Breast epithelium (tissue), 4 donors: ENCODE results near the gene TMEM179B. TPM values are rescaled to one million over a fixed set of nuclear protein-coding genes. Genes with fewer than 3 reads are reported as not detected.
"Not testable (repeated sequence)": the region's sequence is repeated elsewhere in the genome, so short reads cannot be mapped to it uniquely, and the experiment has no call there.

ENCODE experiments used
- DNase-seq, 2 donors: peaks; one replicate each; pipeline ENCODE4 v3.0.0-alpha.2; 2019; ENCODE audit warnings: low spot score in 2 of 2
- H3K27ac ChIP-seq, 2 donors: fragments of 200-600 bp; sonication (generic) in 1 of 2; one replicate each; pipeline ENCODE4 v1.5.1; 2016 to 2019; ENCODE audit warnings: mild to moderate bottlenecking in 1 of 2
- H3K27me3 ChIP-seq, 2 donors: fragments of 200-600 bp; sonication (generic) in 1 of 2; one replicate each; pipeline versions ENCODE4 v1.5.1 to v1.6.0; 2017 to 2019; ENCODE audit warnings: control low read depth in 1 of 2, mild to moderate bottlenecking in 1 of 2
- H3K36me3 ChIP-seq: fragments of 200-600 bp; one replicate; pipeline ENCODE4 v1.5.1; 2019
- H3K4me1 ChIP-seq, 2 donors: fragments of 200-600 bp; sonication (generic); one replicate each; pipeline ENCODE4 v1.5.1; 2016 to 2019; ENCODE audit warnings: control low read depth in 1 of 2
- H3K4me3 ChIP-seq, 3 donors: fragments of 200-600 bp; sonication (generic); 1 replicate in 2 of 3; 2 replicates in 1 of 3; pipeline ENCODE4 v1.5.1; 2016 to 2019; ENCODE audit warnings: mild to moderate bottlenecking in 3 of 3, moderate library complexity in 2 of 3
- H3K9me3 ChIP-seq, 2 donors: fragments of 200-600 bp; sonication (generic) in 1 of 2; one replicate each; pipeline ENCODE4 v1.5.1; 2016 to 2019; ENCODE audit warnings: control low read depth in 1 of 2
- CTCF ChIP-seq, 3 donors: fragments of 450-650 bp; IDR thresholded peaks; one replicate each; pipeline ENCODE4 v1.5.1; 2016 to 2017; ENCODE audit warnings: antibody characterized with exemption in 3 of 3, mild to moderate bottlenecking in 3 of 3, moderate library complexity in 3 of 3
- POLR2A ChIP-seq: fragments of 450-650 bp; IDR thresholded peaks from one replicate; pipeline ENCODE4 v1.6.1; 2016; ENCODE audit warnings: antibody characterized with exemption, mild to moderate bottlenecking, moderate library complexity
- POLR2AphosphoS5 ChIP-seq, 3 donors: sonication (generic); formaldehyde crosslinking; IDR thresholded peaks; one replicate each; pipeline ENCODE4 v1.6.1; 2017; ENCODE audit warnings: antibody characterized with exemption in 3 of 3
- intact Hi-C: fragments of 100-400 bp; cut with DNase I; formaldehyde crosslinking; loops from one replicate; pipeline ENCODE4 v1.15.1; 2023; ENCODE audit warnings: low total_unique reads
- total RNA-seq, 3 donors: library from RNA; depleted of rRNA; stranded (reverse); fragments of >200 nt; gene quantifications; one replicate each; pipeline ENCODE4 v1.1.0, GENCODE V29; 2016

Gene TMEM179B
- total RNA-seq = 10 to 100 TPM; 61.4 to 66.9 (median 64.9) TPM

- Histone ChIP-seq H3K9me3 (no peaks in the 10 kb centered on the region), H3K27me3 (no peaks in the 10 kb centered on the region), H3K4me1 (peaks cover 6 to 7% of the 10 kb centered on the region in 2 donors), H3K27ac (peak within 1 kb of the TSS; percentile 94 to 96), H3K4me3 (peak within 1 kb of the TSS; percentile 97 to 100 (median 99)), H3K36me3 (no peaks in the 10 kb centered on the region)
- TF ChIP-seq CTCF (IDR thresholded peaks at IDR 0.05) = peak in 1 of 3 donors; percentile 58
- TF ChIP-seq POLR2AphosphoS5 (IDR thresholded peaks at IDR 0.05) = peak; percentile 97 to 98 (median 97)
- peak; percentile 96 for TF ChIP-seq POLR2A
- intact Hi-C loops = loop anchor here (5.0 to 10.0 kb wide), 3 partner anchors 48 to 1595 kb away; partner anchors contain the start of genes STX5, TEX54 and WDR74
- peak; percentile 98 for DNase-seq
Observed at GRCh38 chr11:62787005-62787759, at the start of gene TMEM179B. Gene TMEM179B, plus strand, starts transcription at chr11:62787402. Its CDS starts 30 bp downstream, at chr11:62787432.

DNA sequence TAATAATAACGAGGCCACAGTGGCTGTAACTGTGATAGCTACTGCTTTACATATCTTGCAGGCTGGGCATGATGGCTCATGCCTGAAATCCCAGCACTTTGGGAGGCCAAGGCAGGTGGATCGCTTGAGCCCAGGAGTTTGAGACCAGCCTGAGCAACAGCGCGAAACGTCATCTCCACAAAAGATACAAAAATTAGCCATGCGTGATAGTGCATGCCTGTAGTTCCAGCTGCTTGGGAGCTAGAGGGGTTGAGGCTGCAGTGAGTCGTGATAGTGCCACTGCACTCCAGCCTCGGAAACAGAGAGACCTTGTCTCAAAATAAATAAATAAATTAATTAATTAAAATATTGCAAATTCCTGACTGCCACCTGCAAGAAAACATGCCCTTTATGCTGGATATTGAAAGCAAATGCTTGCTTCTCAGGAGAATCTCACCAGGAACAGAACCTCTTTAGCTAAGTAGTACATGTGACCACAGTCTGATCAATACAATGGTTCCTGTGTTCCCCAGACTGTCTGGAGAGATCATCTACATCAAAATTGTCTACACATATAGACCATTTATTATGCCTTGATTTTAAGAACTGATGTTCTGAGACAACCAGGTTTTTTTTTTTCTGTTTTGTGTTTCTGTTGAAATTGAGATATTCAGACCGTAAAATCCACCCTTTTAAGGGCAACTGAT is 39.6 kb upstream of the TMEM179B start:
- DNase-seq = no peak
- peak overlapping the region in 1 of 2 donors; percentile 10 for H3K27ac ChIP-seq

DNA sequence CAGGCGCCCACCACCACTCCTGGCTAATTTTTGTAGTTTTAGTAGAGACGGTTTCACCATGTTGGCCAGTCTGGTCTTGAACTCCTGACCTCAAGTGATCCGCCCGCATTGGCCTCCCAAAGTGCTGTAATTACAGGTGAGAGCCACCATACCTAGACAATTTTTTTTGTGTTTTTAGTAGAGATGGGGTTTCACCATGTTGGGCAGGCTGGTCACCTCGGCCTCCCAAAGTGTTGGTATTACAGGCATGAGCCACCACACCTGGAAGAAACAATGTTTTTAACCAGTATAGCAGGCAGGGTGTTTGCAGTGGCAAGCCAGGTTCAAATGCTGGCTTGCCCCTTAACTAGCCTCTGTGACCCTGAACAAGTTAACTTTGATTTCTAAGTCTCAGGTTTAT is 37.3 kb upstream of the TMEM179B start:
- H3K4me3 ChIP-seq, H3K4me1 ChIP-seq, intact Hi-C loops, H3K27me3 ChIP-seq, H3K27ac ChIP-seq, DNase-seq, H3K9me3 ChIP-seq, H3K36me3 ChIP-seq: not testable (repeated sequence)

More for the DNA sequence above, 39.6 kb upstream of the TMEM179B start:
- Histone ChIP-seq H3K9me3 (no peaks in the 10 kb centered on the region), H3K4me3 (no peak overlapping the region), H3K4me1 (no peaks in the 10 kb centered on the region), H3K36me3 (no peaks in the 10 kb centered on the region), H3K27me3 (no peaks in the 10 kb centered on the region)
- intact Hi-C loops = no loop called here
- TF ChIP-seq POLR2AphosphoS5 (IDR thresholded peaks at IDR 0.05) (no peak), POLR2A (no peak), CTCF (IDR thresholded peaks at IDR 0.05) (no peak)

GRCh38 chr11:62752177-62752785 is 34.9 kb upstream of the TMEM179B start:
- Histone ChIP-seq H3K36me3 (no peaks in the 10 kb centered on the region), H3K9me3 (no peaks in the 10 kb centered on the region), H3K27me3 (no peaks in the 10 kb centered on the region), H3K4me3 (no peak overlapping the region), H3K27ac (no peak overlapping the region), H3K4me1 (no peaks in the 10 kb centered on the region)
- TF ChIP-seq POLR2A = no peak
- no peak for TF ChIP-seq POLR2AphosphoS5 (IDR thresholded peaks at IDR 0.05)
- TF ChIP-seq CTCF (IDR thresholded peaks at IDR 0.05) = no peak
- DNase-seq = no peak
- intact Hi-C loops = no loop called here

DNA sequence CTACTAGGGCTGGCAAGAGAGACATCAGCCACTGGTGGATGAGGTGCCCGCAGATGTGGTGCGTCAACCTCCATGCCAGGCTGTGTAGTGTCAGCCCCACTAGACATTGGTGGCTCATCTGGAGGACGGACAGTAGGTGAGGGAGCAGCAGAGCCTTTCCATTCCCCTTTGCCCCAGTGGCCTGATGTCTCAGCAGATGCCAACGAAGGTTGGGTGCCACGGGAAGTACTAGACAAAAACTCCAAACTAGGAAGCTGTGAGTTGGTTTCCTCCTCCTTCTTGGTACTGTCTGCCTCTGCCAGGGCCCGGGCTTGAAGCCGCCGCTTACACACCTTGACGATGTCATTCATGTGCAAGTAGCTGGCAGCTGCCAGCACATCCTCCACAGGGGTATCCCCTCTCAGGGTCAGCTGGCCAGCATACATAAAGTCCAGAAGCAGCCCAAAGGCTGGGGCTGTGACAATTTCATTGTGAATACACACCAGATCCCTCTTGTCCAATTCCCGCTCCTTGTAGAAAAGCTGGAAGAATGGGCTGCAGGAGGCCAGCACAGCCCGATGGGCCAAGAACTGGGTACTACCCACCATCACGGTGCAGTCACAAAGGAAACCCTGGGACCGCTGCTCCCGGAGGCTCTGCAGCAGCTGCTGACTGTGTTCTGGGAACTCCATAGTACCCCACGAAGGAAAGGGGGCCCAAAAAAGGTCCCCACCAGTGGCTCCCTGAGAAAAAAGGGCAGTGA is 34.0 kb upstream of the TMEM179B start:
- H3K27me3 ChIP-seq = no peaks in the 10 kb centered on the region
- no peaks in the 10 kb centered on the region for H3K9me3 ChIP-seq
- H3K27ac ChIP-seq = peak overlapping the region; percentile 92 to 93
- H3K4me3 ChIP-seq = peak overlapping the region; percentile 53 to 75 (median 66)
- no peaks in the 10 kb centered on the region for H3K4me1 ChIP-seq
- DNase-seq = no peak
- no peaks in the 10 kb centered on the region for H3K36me3 ChIP-seq
- TF ChIP-seq CTCF (IDR thresholded peaks at IDR 0.05) (no peak), POLR2AphosphoS5 (IDR thresholded peaks at IDR 0.05) (no peak), POLR2A (no peak)
- intact Hi-C loops = no loop called here
